ENCODE measurements around the gene GRIA1.
"Not testable (repeated sequence)": the region's sequence is repeated elsewhere in the genome, so short reads cannot be mapped to it uniquely, and the experiment has no call there.

Gene GRIA1

GRCh38 chr5:153791339-153791738, 300.9 kb downstream of the GRIA1 start:
- no peak for DNase-seq

- no peak for DNase-seq
These were observed 301.8 kb downstream of the GRIA1 start for GRCh38 chr5:153792305-153792704.

- DNase-seq, result no peak
These were observed 303.2 kb downstream of the GRIA1 start for GRCh38 chr5:153793699-153794098.

- no peak for DNase-seq
These were observed 303.9 kb downstream of the GRIA1 start for GRCh38 chr5:153794327-153794726.

GRCh38 chr5:153796527-153796926, 306.1 kb downstream of the GRIA1 start:
- DNase-seq, result no peak

- no peak for DNase-seq
These were observed 307.0 kb downstream of the GRIA1 start for GRCh38 chr5:153797484-153797883.

- no peak for DNase-seq
These were observed 308.4 kb downstream of the GRIA1 start for GRCh38 chr5:153798830-153799229.

- no peak for DNase-seq
These were observed 309.0 kb downstream of the GRIA1 start for GRCh38 chr5:153799466-153799865.

GRCh38 chr5:153802050-153802821, 311.8 kb downstream of the GRIA1 start:
- no peak for DNase-seq

GRCh38 chr5:153807801-153808200, 317.3 kb downstream of the GRIA1 start:
- DNase-seq, result no peak

- DNase-seq, result no peak
These were observed 318.7 kb downstream of the GRIA1 start for GRCh38 chr5:153809166-153809565.

GRCh38 chr5:153813901-153814300, 323.4 kb downstream of the GRIA1 start:
- no peak for DNase-seq

GRCh38 chr5:153816870-153817269, 326.4 kb downstream of the GRIA1 start:
- DNase-seq, result no peak

- DNase-seq, result no peak
These were observed 328.2 kb downstream of the GRIA1 start for GRCh38 chr5:153818626-153819025.

GRCh38 chr5:153823036-153823435, 332.6 kb downstream of the GRIA1 start:
- DNase-seq, result no peak

- DNase-seq, result no peak
These were observed 334.4 kb downstream of the GRIA1 start for GRCh38 chr5:153824909-153825308.

GRCh38 chr5:153827397-153827796, 336.9 kb downstream of the GRIA1 start:
- DNase-seq, result no peak

GRCh38 chr5:153829510-153830065, 339.1 kb downstream of the GRIA1 start:
- no peak for DNase-seq

- DNase-seq, result no peak
These were observed 341.5 kb downstream of the GRIA1 start for GRCh38 chr5:153831973-153832372.

GRCh38 chr5:153835891-153836515, 345.5 kb downstream of the GRIA1 start:
- DNase-seq, result no peak

- DNase-seq, result not testable (repeated sequence)
These were observed 359.0 kb downstream of the GRIA1 start for GRCh38 chr5:153849303-153850113.

GRCh38 chr5:153860195-153860886, 369.9 kb downstream of the GRIA1 start:
- no peak for DNase-seq

GRCh38 chr5:153862906-153863305, 372.4 kb downstream of the GRIA1 start:
- DNase-seq, result not testable (repeated sequence)
